WTC11 (cell line): Measurements from ENCODE around the gene TP73. TPM values are rescaled to one million over a fixed set of nuclear protein-coding genes. Genes with fewer than 3 reads are reported as not detected.

ENCODE experiments used
- ATAC-seq: fragments of 200-7000 bp; cut with Tn5 transposase; 2 replicates; pipeline ENCODE4 v1.10.0; 2021; ENCODE audit warnings: mild to moderate bottlenecking, moderate library complexity
- CTCF ChIA-PET: fragments of 300-600 bp; sonication (Branson Sonifier 250); formaldehyde crosslinking; loops from one replicate; lab custom pipeline; 2021; ENCODE audit warnings: antibody characterized with exemption; lab: Charles Lee
- POLR2A ChIA-PET: fragments of 350-600 bp; sonication (Branson Sonifier 250); formaldehyde crosslinking; loops from one replicate; lab custom pipeline; 2021; ENCODE audit warnings: antibody characterized with exemption; lab: Charles Lee
- DNase-seq: peaks from one replicate; pipeline ENCODE4 v3.0.0; 2021; ENCODE audit warnings: low spot score
- H3K27ac Mint-ChIP-seq: 2 replicates; pipeline ENCODE4 v1.8.0; 2021; ENCODE audit warnings: mixed read lengths
- H3K27me3 Mint-ChIP-seq: 2 replicates; pipeline ENCODE4 v1.8.0; 2021; ENCODE audit warnings: low read depth, mild to moderate bottlenecking, moderate library complexity, mixed read lengths
- H3K36me3 Mint-ChIP-seq: 2 replicates; pipeline ENCODE4 v1.8.0; 2021; ENCODE audit warnings: mixed read lengths
- H3K4me1 Mint-ChIP-seq: 2 replicates; pipeline ENCODE4 v1.8.0; 2022; ENCODE audit warnings: mixed read lengths
- H3K4me3 Mint-ChIP-seq: 2 replicates; pipeline ENCODE4 v1.8.0; 2021; ENCODE audit warnings: mild to moderate bottlenecking, moderate library complexity, mixed read lengths
- H3K9me3 Mint-ChIP-seq: 2 replicates; pipeline ENCODE4 v1.8.0; 2021; ENCODE audit warnings: mixed read lengths
- ATF1 ChIP-seq: sonication (generic); formaldehyde crosslinking; IDR thresholded peaks from 2 replicates; pipeline ENCODE4 v1.8.1; 2023; ENCODE audit warnings: mild to moderate bottlenecking, moderate library complexity, missing genetic modification reagents
- CREB1 ChIP-seq: sonication (generic); formaldehyde crosslinking; IDR thresholded peaks from 2 replicates; pipeline ENCODE4 v1.8.0; 2023; ENCODE audit warnings: mild to moderate bottlenecking, missing genetic modification reagents
- E2F1 ChIP-seq: sonication (generic); formaldehyde crosslinking; IDR thresholded peaks from 2 replicates; pipeline ENCODE4 v1.8.0; 2022; ENCODE audit warnings: mild to moderate bottlenecking, missing genetic modification reagents
- ELF4 ChIP-seq: sonication (generic); formaldehyde crosslinking; IDR thresholded peaks from 2 replicates; pipeline ENCODE4 v1.8.1; 2022; ENCODE audit warnings: low read depth, mild to moderate bottlenecking, moderate library complexity, missing genetic modification reagents
- GABPB1 ChIP-seq: sonication (generic); formaldehyde crosslinking; IDR thresholded peaks from 2 replicates; pipeline ENCODE4 v1.8.1; 2023; ENCODE audit warnings: mild to moderate bottlenecking, missing genetic modification reagents
- IRF2 ChIP-seq: sonication (generic); formaldehyde crosslinking; IDR thresholded peaks from 2 replicates; pipeline ENCODE4 v1.8.0; 2022; ENCODE audit warnings: low read depth, missing genetic modification reagents, borderline replicate concordance
- NR2C2 ChIP-seq: sonication (generic); formaldehyde crosslinking; IDR thresholded peaks from 2 replicates; pipeline ENCODE4 v1.8.0; 2022; ENCODE audit warnings: mild to moderate bottlenecking, missing genetic modification reagents
- SMAD4 ChIP-seq: sonication (generic); formaldehyde crosslinking; IDR thresholded peaks from 2 replicates; pipeline ENCODE4 v1.8.0; 2022; ENCODE audit warnings: mild to moderate bottlenecking, missing genetic modification reagents
- ZNF121 ChIP-seq: sonication (generic); formaldehyde crosslinking; IDR thresholded peaks from 2 replicates; pipeline ENCODE4 v1.8.0; 2023; ENCODE audit warnings: missing genetic modification reagents
- ZNF423 ChIP-seq: fragments of 250-450 bp; sonication (Bioruptor Pico); IDR thresholded peaks from 2 replicates; pipeline ENCODE4 v2.1.2; 2022; ENCODE audit warnings: mild to moderate bottlenecking, moderate library complexity
- total RNA-seq: library from RNA; stranded (reverse); gene quantifications from 3 replicates; pipeline ENCODE4 v1.2.3, GENCODE V29; 2021
- TF ChIP-seq, protein P1 (sequence below): sonication (generic); formaldehyde crosslinking; IDR thresholded peaks from 2 replicates; pipeline ENCODE4 v1.8.1; 2023; ENCODE audit warnings: mild to moderate bottlenecking, missing genetic modification reagents, borderline replicate concordance
- TF ChIP-seq, protein P2 (sequence below): sonication (generic); formaldehyde crosslinking; IDR thresholded peaks from 2 replicates; pipeline ENCODE4 v1.8.0; 2022; ENCODE audit warnings: mild to moderate bottlenecking, missing genetic modification reagents
- TF ChIP-seq, protein P3 (sequence below): sonication (generic); formaldehyde crosslinking; conservative IDR thresholded peaks from 2 replicates; pipeline ENCODE4 v1.8.1; 2023; ENCODE audit warnings: mild to moderate bottlenecking, low read depth, missing genetic modification reagents, moderate library complexity
- TF ChIP-seq, protein P4 (sequence below): sonication (generic); formaldehyde crosslinking; IDR thresholded peaks from 2 replicates; pipeline ENCODE4 v1.8.0; 2022; ENCODE audit warnings: mild to moderate bottlenecking, missing genetic modification reagents

The TP73 gene
- total RNA-seq, 1 experiment from 2014 or later, result 5.7 TPM

DNA sequence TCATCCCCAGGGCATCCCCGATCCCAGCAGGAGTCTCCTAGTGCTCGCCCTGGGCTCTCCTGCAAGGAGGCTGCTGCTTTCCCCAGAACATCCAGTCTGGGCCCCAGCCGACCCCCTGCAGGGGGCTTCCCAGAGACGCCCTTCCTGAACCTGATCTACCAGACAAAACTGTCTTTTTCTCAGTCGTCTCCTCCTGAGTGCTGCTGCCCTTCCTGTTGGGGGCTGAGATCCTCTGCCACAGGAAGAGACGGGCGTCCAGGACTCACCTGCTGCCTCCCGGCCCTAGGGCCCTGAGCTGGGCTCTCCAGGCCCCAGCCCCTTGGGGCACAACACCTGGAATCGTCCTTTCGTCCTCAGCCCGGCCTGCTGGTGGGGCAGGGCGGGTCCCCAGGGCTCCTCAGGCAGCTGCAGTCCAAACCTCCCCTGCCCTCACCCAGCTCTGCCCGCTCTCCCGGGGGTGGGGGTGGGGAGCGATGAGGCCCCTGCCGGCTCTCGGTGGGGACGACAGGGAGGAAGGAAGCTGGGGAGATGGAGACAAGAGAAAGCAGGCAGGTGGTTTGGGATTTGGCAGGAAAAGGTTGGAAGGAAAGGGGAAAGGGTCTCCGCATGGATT is 36.9 kb downstream of the TP73 start (continued):
- TF ChIP-seq, protein P1, sequence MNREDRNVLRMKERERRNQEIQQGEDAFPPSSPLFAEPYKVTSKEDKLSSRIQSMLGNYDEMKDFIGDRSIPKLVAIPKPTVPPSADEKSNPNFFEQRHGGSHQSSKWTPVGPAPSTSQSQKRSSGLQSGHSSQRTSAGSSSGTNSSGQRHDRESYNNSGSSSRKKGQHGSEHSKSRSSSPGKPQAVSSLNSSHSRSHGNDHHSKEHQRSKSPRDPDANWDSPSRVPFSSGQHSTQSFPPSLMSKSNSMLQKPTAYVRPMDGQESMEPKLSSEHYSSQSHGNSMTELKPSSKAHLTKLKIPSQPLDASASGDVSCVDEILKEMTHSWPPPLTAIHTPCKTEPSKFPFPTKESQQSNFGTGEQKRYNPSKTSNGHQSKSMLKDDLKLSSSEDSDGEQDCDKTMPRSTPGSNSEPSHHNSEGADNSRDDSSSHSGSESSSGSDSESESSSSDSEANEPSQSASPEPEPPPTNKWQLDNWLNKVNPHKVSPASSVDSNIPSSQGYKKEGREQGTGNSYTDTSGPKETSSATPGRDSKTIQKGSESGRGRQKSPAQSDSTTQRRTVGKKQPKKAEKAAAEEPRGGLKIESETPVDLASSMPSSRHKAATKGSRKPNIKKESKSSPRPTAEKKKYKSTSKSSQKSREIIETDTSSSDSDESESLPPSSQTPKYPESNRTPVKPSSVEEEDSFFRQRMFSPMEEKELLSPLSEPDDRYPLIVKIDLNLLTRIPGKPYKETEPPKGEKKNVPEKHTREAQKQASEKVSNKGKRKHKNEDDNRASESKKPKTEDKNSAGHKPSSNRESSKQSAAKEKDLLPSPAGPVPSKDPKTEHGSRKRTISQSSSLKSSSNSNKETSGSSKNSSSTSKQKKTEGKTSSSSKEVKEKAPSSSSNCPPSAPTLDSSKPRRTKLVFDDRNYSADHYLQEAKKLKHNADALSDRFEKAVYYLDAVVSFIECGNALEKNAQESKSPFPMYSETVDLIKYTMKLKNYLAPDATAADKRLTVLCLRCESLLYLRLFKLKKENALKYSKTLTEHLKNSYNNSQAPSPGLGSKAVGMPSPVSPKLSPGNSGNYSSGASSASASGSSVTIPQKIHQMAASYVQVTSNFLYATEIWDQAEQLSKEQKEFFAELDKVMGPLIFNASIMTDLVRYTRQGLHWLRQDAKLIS (CRISPR knock-in tag), result no peak
- TF ChIP-seq ATF1 (no peak), IRF2 (CRISPR knock-in tag) (no peak), ZNF121 (no peak), ZNF423 (CRISPR knock-in tag) (no peak), SMAD4 (CRISPR knock-in tag) (no peak), NR2C2 (CRISPR knock-in tag) (no peak), ELF4 (CRISPR knock-in tag) (no peak), E2F1 (CRISPR knock-in tag) (no peak)
- TF ChIP-seq, protein P2, sequence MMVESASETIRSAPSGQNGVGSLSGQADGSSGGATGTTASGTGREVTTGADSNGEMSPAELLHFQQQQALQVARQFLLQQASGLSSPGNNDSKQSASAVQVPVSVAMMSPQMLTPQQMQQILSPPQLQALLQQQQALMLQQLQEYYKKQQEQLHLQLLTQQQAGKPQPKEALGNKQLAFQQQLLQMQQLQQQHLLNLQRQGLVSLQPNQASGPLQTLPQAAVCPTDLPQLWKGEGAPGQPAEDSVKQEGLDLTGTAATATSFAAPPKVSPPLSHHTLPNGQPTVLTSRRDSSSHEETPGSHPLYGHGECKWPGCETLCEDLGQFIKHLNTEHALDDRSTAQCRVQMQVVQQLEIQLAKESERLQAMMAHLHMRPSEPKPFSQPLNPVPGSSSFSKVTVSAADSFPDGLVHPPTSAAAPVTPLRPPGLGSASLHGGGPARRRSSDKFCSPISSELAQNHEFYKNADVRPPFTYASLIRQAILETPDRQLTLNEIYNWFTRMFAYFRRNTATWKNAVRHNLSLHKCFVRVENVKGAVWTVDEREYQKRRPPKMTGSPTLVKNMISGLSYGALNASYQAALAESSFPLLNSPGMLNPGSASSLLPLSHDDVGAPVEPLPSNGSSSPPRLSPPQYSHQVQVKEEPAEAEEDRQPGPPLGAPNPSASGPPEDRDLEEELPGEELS, result no peak
- TF ChIP-seq, protein P3, sequence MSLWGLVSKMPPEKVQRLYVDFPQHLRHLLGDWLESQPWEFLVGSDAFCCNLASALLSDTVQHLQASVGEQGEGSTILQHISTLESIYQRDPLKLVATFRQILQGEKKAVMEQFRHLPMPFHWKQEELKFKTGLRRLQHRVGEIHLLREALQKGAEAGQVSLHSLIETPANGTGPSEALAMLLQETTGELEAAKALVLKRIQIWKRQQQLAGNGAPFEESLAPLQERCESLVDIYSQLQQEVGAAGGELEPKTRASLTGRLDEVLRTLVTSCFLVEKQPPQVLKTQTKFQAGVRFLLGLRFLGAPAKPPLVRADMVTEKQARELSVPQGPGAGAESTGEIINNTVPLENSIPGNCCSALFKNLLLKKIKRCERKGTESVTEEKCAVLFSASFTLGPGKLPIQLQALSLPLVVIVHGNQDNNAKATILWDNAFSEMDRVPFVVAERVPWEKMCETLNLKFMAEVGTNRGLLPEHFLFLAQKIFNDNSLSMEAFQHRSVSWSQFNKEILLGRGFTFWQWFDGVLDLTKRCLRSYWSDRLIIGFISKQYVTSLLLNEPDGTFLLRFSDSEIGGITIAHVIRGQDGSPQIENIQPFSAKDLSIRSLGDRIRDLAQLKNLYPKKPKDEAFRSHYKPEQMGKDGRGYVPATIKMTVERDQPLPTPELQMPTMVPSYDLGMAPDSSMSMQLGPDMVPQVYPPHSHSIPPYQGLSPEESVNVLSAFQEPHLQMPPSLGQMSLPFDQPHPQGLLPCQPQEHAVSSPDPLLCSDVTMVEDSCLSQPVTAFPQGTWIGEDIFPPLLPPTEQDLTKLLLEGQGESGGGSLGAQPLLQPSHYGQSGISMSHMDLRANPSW, result no peak
- TF ChIP-seq, protein P4, sequence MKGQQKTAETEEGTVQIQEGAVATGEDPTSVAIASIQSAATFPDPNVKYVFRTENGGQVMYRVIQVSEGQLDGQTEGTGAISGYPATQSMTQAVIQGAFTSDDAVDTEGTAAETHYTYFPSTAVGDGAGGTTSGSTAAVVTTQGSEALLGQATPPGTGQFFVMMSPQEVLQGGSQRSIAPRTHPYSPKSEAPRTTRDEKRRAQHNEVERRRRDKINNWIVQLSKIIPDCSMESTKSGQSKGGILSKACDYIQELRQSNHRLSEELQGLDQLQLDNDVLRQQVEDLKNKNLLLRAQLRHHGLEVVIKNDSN (CRISPR knock-in tag), result no peak

- peaks cover 20% of the 10 kb centered on the region for H3K4me1 Mint-ChIP-seq
- ATAC-seq (no peak), DNase-seq (no peak)
- ChIA-PET CTCF (interaction anchor here (0.8 to 1.3 kb wide), 2 partner anchors 34 to 200 kb away, joined by 3 to 6 read pairs; no protein-coding TSS in a partner anchor), POLR2A (no interaction called here)
- H3K27me3 Mint-ChIP-seq, result peaks cover 2% of the 10 kb centered on the region; the same call in 1 of the 2 replicates
- no peak for TF ChIP-seq GABPB1 (CRISPR knock-in tag)
- TF ChIP-seq CREB1 (CRISPR knock-in tag), result no peak
- no peak overlapping the region for H3K27ac Mint-ChIP-seq
- no peak overlapping the region for H3K4me3 Mint-ChIP-seq
- H3K9me3 Mint-ChIP-seq, result no peaks in the 10 kb centered on the region
- no peaks in the 10 kb centered on the region for H3K36me3 Mint-ChIP-seq
Observed at GRCh38 chr1:3690282-3691065, 38.2 kb downstream of the TP73 start.
